Astrocyte of the cerebellum (primary cell): ENCODE results near the gene FGF4.

Experiments used
- DNase-seq: peaks from one replicate; pipeline ENCODE4 v3.0.0-alpha.2; 2011; ENCODE audit warnings: low read depth
- H3K4me3 ChIP-seq: 2 replicates; pipeline ENCODE4 v1.5.1; 2011; ENCODE audit warnings: mild to moderate bottlenecking, low read depth, low read length, moderate library complexity
- CTCF ChIP-seq: IDR thresholded peaks from 2 replicates; pipeline ENCODE4 v1.5.1; 2012; ENCODE audit warnings: low read length, low read depth, moderate library complexity, mild to moderate bottlenecking; ENCODE audit errors: missing control alignments
- in situ Hi-C: cut with HindIII; loops from 2 replicates; pipeline ENCODE4 v1.10.0; 2017; ENCODE audit warnings: low sequenced_read_pairs

FGF4 gene

GRCh38 chr11:69796063-69796462 lies 20.9 kb upstream of the FGF4 start:
- no peak for TF ChIP-seq CTCF
- no peak for DNase-seq
- in situ Hi-C loops: no loop called here
- H3K4me3 ChIP-seq: no peak overlapping the region

GRCh38 chr11:69791276-69792180 lies 16.4 kb upstream of the FGF4 start:
- no peak for TF ChIP-seq CTCF
- in situ Hi-C loops: no loop called here
- no peak for DNase-seq
- H3K4me3 ChIP-seq: no peak overlapping the region

GRCh38 chr11:69788956-69789355 lies 13.8 kb upstream of the FGF4 start:
- in situ Hi-C loops: no loop called here
- H3K4me3 ChIP-seq: no peak overlapping the region
- no peak for TF ChIP-seq CTCF
- no peak for DNase-seq

- DNase-seq: no peak
- no peak for TF ChIP-seq CTCF
- in situ Hi-C loops: no loop called here
- no peak overlapping the region for H3K4me3 ChIP-seq
These were observed 12.8 kb upstream of the FGF4 start for GRCh38 chr11:69787906-69788305.

GRCh38 chr11:69787457-69787856 lies 12.3 kb upstream of the FGF4 start:
- no peak overlapping the region for H3K4me3 ChIP-seq
- in situ Hi-C loops: no loop called here
- DNase-seq: no peak
- TF ChIP-seq CTCF: no peak

GRCh38 chr11:69781241-69781640 lies 6.1 kb upstream of the FGF4 start:
- in situ Hi-C loops: no loop called here
- TF ChIP-seq CTCF: no peak

More at GRCh38 chr11:69781241-69781640, 6.1 kb upstream of the FGF4 start:
- DNase-seq: no peak
- H3K4me3 ChIP-seq: no peak overlapping the region
